HCT116 (cell line): ENCODE data around the gene SLC35G3. TPM values are rescaled to one million over a fixed set of nuclear protein-coding genes. Genes with fewer than 3 reads are reported as not detected.

ENCODE experiments used
- ATAC-seq: fragments of 200-7000 bp; cut with Tn5 transposase; 2 replicates; pipeline ENCODE4 v1.9.1; 2020; ENCODE audit warnings: mild to moderate bottlenecking, moderate library complexity
- BruUV-seq: library from RNA; stranded (reverse); fragments of 400-500 nt; replicated peaks from 2 replicates; lab custom pipeline; 2021; lab: Mats Ljungman, UMichigan
- CTCF ChIA-PET: fragments of 300-600 bp; sonication (Branson Sonifier 250); formaldehyde crosslinking; loops from one replicate; lab custom pipeline; 2021; ENCODE audit warnings: antibody characterized with exemption; lab: Charles Lee
- POLR2A ChIA-PET: fragments of 300-600, 350-600 bp; sonication (Branson Sonifier 250); formaldehyde crosslinking; loops from one replicate; lab custom pipeline; 2021; ENCODE audit warnings: antibody characterized with exemption; lab: Charles Lee
- RAD21 ChIA-PET, 2 experiments: fragments of 300-600 bp; sonication (Branson Sonifier 250); formaldehyde crosslinking; loops; one replicate each; lab custom pipeline; 2023; ENCODE audit warnings: low total read pairs in 2 of 2; ENCODE audit not compliant: uncharacterized antibody in 2 of 2, unreplicated experiment in 2 of 2, low non-redundant PET in 1 of 2; lab: Charles Lee
- DNase-seq: peaks from one replicate; pipeline ENCODE4 v3.0.0-alpha.2; 2010; ENCODE audit warnings: low read depth, low spot score
- H2AFZ ChIP-seq: fragments of 200-600 bp; shearing (Covaris generic), sonication (generic); 2 replicates; pipeline ENCODE4 v1.6.1; 2017; ENCODE audit warnings: low read depth, mixed run types, mixed read lengths, antibody characterized with exemption, low read length; ENCODE audit not compliant: poor library complexity, severe bottlenecking
- H3K27ac ChIP-seq: 2 replicates; pipeline ENCODE4 v1.5.1; 2012; ENCODE audit warnings: low read depth, low read length
- H3K27me3 ChIP-seq: fragments of 200-600 bp; sonication (generic); 2 replicates; pipeline ENCODE4 v1.6.1; 2016; ENCODE audit warnings: mixed run types, low read length, mixed read lengths; ENCODE audit not compliant: insufficient read depth
- H3K36me3 ChIP-seq, 2 experiments: fragments of 200-500 bp in 1 of 2; fragments of 200-600 bp in 1 of 2; sonication (Bioruptor generic) in 1 of 2; sonication (generic) in 1 of 2; 2 replicates each; pipeline versions ENCODE4 v1.5.1 to v1.6.1; 2014 to 2016; ENCODE audit warnings: low read length in 2 of 2, inconsistent platforms in 1 of 2, mixed read lengths in 1 of 2, mixed run types in 1 of 2; ENCODE audit not compliant: insufficient read depth in 2 of 2, control insufficient read depth in 1 of 2
- H3K4me1 ChIP-seq, 2 experiments: fragments of 200-600 bp in 1 of 2; sonication (generic) in 1 of 2; 2 replicates each; pipeline versions ENCODE4 v1.5.1 to v1.6.1; 2012 to 2017; ENCODE audit warnings: low read length in 2 of 2, inconsistent platforms in 1 of 2, mild to moderate bottlenecking in 1 of 2, mixed read lengths in 1 of 2, mixed run types in 1 of 2, moderate library complexity in 1 of 2; ENCODE audit not compliant: insufficient read depth in 2 of 2, control insufficient read depth in 1 of 2
- H3K4me2 ChIP-seq: fragments of 200-600 bp; sonication (generic); 2 replicates; pipeline ENCODE4 v1.6.1; 2017; ENCODE audit warnings: mixed run types, low read length, mixed read lengths
- H3K4me3 ChIP-seq, 2 experiments: fragments of 200-600 bp in 1 of 2; sonication (generic) in 1 of 2; replicated peaks in 1 of 2; 2 replicates each; pipeline ENCODE4 v1.5.1; 2011 to 2016; ENCODE audit warnings: low read length in 2 of 2, control low read depth in 1 of 2, low read depth in 1 of 2, mild to moderate bottlenecking in 1 of 2, mixed read lengths in 1 of 2, mixed run types in 1 of 2
- H3K79me2 ChIP-seq: fragments of 200-600 bp; sonication (generic); 2 replicates; pipeline ENCODE4 v1.6.1; 2017; ENCODE audit warnings: mild to moderate bottlenecking, mixed run types, low read length, moderate library complexity, mixed read lengths; ENCODE audit not compliant: insufficient read depth
- H3K9ac ChIP-seq: fragments of 200-600 bp; sonication (generic); 2 replicates; pipeline ENCODE4 v1.6.1; 2016; ENCODE audit warnings: low read length, mixed read lengths
- H3K9me2 ChIP-seq: fragments of 200-600 bp; sonication (generic), shearing (Covaris generic); 2 replicates; pipeline ENCODE4 v1.6.1; 2017; ENCODE audit warnings: mixed run types, mild to moderate bottlenecking, moderate library complexity; ENCODE audit not compliant: insufficient read depth
- H3K9me3 ChIP-seq, 2 experiments: fragments of 200-500 bp in 1 of 2; fragments of 200-600 bp in 1 of 2; sonication (Bioruptor generic) in 1 of 2; sonication (generic) in 1 of 2; 2 replicates each; pipeline ENCODE4 v1.6.1; 2014 to 2017; ENCODE audit warnings: low read length in 2 of 2, mixed read lengths in 2 of 2, inconsistent platforms in 1 of 2, low read depth in 1 of 2, mild to moderate bottlenecking in 1 of 2, mixed run types in 1 of 2, moderate library complexity in 1 of 2; ENCODE audit not compliant: control insufficient read depth in 1 of 2, insufficient read depth in 1 of 2
- H4K20me1 ChIP-seq: fragments of 200-600 bp; sonication (generic), shearing (Covaris generic); 2 replicates; pipeline ENCODE4 v1.6.1; 2017; ENCODE audit warnings: mixed run types, mild to moderate bottlenecking, moderate library complexity; ENCODE audit not compliant: insufficient read depth
- ATF3 ChIP-seq: IDR thresholded peaks from 2 replicates; pipeline ENCODE4 v1.6.1; 2012
- CBX3 ChIP-seq: IDR thresholded peaks from 2 replicates; pipeline ENCODE4 v1.6.1; 2012; ENCODE audit warnings: low read depth
- CEBPB ChIP-seq: IDR thresholded peaks from 2 replicates; pipeline ENCODE4 v1.6.1; 2012; ENCODE audit warnings: low read depth
- CTCF ChIP-seq, 3 experiments: fragments of 200-600 bp in 1 of 3; sonication (generic) in 1 of 3; IDR thresholded peaks in 2 of 3; conservative IDR thresholded peaks in 1 of 3; 2 replicates each; pipeline ENCODE4 v1.5.1; 2012 to 2017; ENCODE audit warnings: low read depth in 2 of 3, low read length in 2 of 3, antibody characterized with exemption in 1 of 3, borderline replicate concordance in 1 of 3, control low read depth in 1 of 3, mild to moderate bottlenecking in 1 of 3, mixed read lengths in 1 of 3, mixed run types in 1 of 3, moderate library complexity in 1 of 3; ENCODE audit not compliant: insufficient read depth in 1 of 3
- EGR1 ChIP-seq: IDR thresholded peaks from 2 replicates; pipeline ENCODE4 v1.6.1; 2012; ENCODE audit warnings: low read depth
- ELF1 ChIP-seq: IDR thresholded peaks from 2 replicates; pipeline ENCODE4 v1.6.1; 2012; ENCODE audit warnings: low read depth, borderline replicate concordance
- EZH2 ChIP-seq: fragments of 200-600 bp; sonication (generic); IDR thresholded peaks from 2 replicates; pipeline ENCODE4 v1.6.1; 2017; ENCODE audit warnings: antibody characterized with exemption, mixed run types
- EZH2phosphoT487 ChIP-seq: fragments of 200-600 bp; IDR thresholded peaks from 2 replicates; pipeline ENCODE4 v1.6.1; 2018; ENCODE audit warnings: antibody characterized with exemption, borderline replicate concordance
- FOSL1 ChIP-seq: IDR thresholded peaks from 2 replicates; pipeline ENCODE4 v1.6.1; 2012; ENCODE audit warnings: low read depth
- MAX ChIP-seq: IDR thresholded peaks from 2 replicates; pipeline ENCODE4 v1.6.1; 2012
- POLR2AphosphoS5 ChIP-seq: IDR thresholded peaks from 2 replicates; pipeline ENCODE4 v1.6.1; 2011; ENCODE audit warnings: mild to moderate bottlenecking, low read depth, low read length, moderate library complexity
- REST ChIP-seq: IDR thresholded peaks from 2 replicates; pipeline ENCODE4 v1.6.1; 2012; ENCODE audit warnings: low read depth
- SIN3A ChIP-seq: IDR thresholded peaks from 2 replicates; pipeline ENCODE4 v1.6.1; 2012; ENCODE audit warnings: low read depth
- SP1 ChIP-seq: IDR thresholded peaks from 2 replicates; pipeline ENCODE4 v1.6.1; 2012; ENCODE audit warnings: low read depth
- TCF7L2 ChIP-seq: IDR thresholded peaks from 2 replicates; pipeline ENCODE4 v1.7.0; 2011; ENCODE audit warnings: borderline replicate concordance, inconsistent platforms; ENCODE audit not compliant: insufficient read depth, insufficient read length; ENCODE audit errors: extremely low read depth
- ZBTB33 ChIP-seq: IDR thresholded peaks from 2 replicates; pipeline ENCODE4 v1.6.1; 2011; ENCODE audit warnings: mild to moderate bottlenecking, low read length, moderate library complexity; ENCODE audit not compliant: insufficient replicate concordance; ENCODE audit errors: extremely low read depth
- ZFX ChIP-seq: fragments of 450-650 bp; IDR thresholded peaks from 2 replicates; pipeline ENCODE4 v1.6.1; 2017
- intact Hi-C: fragments of 100-400 bp; cut with micrococcal nuclease; formaldehyde crosslinking; loops from 2 replicates; pipeline ENCODE4 v1.10.0; 2022
- total RNA-seq: library from RNA; stranded (reverse); gene quantifications from one replicate; pipeline ENCODE4 v1.2.1, GENCODE V29; 2021; ENCODE audit not compliant: unreplicated experiment

SLC35G3 gene
- total RNA-seq, 1 experiment from 2014 or later: not detected

- Histone ChIP-seq H3K9ac (no peak within 1 kb of the TSS), H4K20me1 (no peaks in the 10 kb centered on the region), H3K9me3 (no peaks in the 10 kb centered on the region), H3K4me3 (no peak within 1 kb of the TSS), H3K36me3 (no peaks in the 10 kb centered on the region), H3K9me2 (no peaks in the 10 kb centered on the region), H3K79me2 (no peaks in the 10 kb centered on the region), H3K27me3 (no peaks in the 10 kb centered on the region), H3K4me2 (no peak within 1 kb of the TSS), H3K4me1 (peaks cover 0 to 2% of the 10 kb centered on the region in 2 experiments; a peak in 2 of 4 replicates), H3K27ac (no peak within 1 kb of the TSS), H2AFZ (no peak within 1 kb of the TSS)
- ATAC-seq (no peak), DNase-seq (no peak)
- TF ChIP-seq ZFX (no peak), ATF3 (no peak), TCF7L2 (no peak), CEBPB (no peak), EZH2 (no peak), SIN3A (no peak), ZBTB33 (no peak), FOSL1 (no peak), CBX3 (no peak), MAX (no peak), EZH2phosphoT487 (no peak), REST (no peak), POLR2AphosphoS5 (no peak), ELF1 (no peak), EGR1 (no peak), SP1 (no peak), CTCF (IDR thresholded peaks at IDR 0.05 in 2 of 3, conservative IDR thresholded peaks at IDR 0.05 in 1 of 3; ENCODE audit: borderline replicate concordance in 1 of 3, insufficient read depth in 1 of 3, low read depth in 2 of 3, low read length in 2 of 3) (no peak)
- RAD21 ChIA-PET: no interaction called here
- POLR2A ChIA-PET: no interaction called here
- intact Hi-C loops: no loop called here
- CTCF ChIA-PET: no interaction called here
- no TSS peak for BruUV-seq
Observed at GRCh38 chr17:35147375-35147905, 46.8 kb downstream of the SLC35G3 start, which contains the start of gene UNC45B. TSS of gene UNC45B (plus strand) at chr17:35147817. CDS start at chr17:35148264, 447 bp downstream.
